Hematopoietic multipotent progenitor cell treated with erythropoietin and hydrocortisone succinate and interleukin-3 and kit ligand, for 15 days (in vitro differentiated cells): ENCODE measurements around the gene PPP1R18.
"Not testable (repeated sequence)": the region's sequence is repeated elsewhere in the genome, so short reads cannot be mapped to it uniquely, and the experiment has no call there.

Experiments
- DNase-seq: peaks from one replicate; pipeline ENCODE4 v3.0.0-alpha.2; 2015; ENCODE audit warnings: low spot score

The PPP1R18 gene

DNA sequence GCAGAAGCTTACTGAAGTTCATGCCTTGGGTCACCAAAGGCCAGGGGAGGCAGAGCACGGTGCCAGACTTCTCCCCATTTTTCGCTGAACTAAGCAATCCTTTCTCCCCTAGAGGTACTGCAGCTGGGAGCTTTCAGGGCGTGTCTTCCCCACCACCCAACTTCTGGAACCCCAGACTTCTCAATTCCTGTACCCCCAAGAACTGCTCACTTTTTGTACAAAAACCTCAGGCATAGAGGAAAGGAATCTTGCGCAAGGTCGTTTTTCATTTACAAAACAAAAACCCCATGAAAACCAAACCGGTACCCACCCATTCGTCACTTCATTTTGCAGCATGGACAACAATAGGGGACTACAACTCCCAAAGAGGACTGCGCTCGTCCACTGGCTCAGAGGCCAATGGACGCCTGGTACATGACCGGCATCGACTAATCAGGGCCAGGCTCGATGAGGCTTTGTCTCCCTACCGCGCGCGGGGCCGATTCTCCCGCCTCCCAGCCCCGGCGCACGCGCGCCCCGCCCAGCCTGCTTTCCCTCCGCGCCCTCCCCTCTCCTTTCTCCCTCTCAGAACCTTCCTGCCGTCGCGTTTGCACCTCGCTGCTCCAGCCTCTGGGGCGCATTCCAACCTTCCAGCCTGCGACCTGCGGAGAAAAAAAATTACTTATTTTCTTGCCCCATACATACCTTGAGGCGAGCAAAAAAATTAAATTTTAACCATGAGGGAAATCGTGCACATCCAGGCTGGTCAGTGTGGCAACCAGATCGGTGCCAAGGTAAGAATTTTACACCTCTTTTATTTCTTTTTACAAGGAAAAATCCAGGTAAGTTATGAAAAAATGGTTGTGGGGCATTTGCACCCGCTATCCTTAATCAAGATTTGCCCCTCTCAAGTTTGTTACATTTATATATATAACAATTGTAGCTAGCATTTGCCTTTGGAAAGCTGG, 33.6 kb upstream of the PPP1R18 start, which contains the start of gene TUBB:
TUBB (plus strand) TSS at position 562 of the 947 bp plus-strand sequence; CDS start at position 717, 155 bp downstream.
- peak; percentile 89 for DNase-seq

GRCh38 chr6:30719356-30719755, 32.9 kb upstream of the PPP1R18 start:
- no peak for DNase-seq

GRCh38 chr6:30717845-30718720, 31.6 kb upstream of the PPP1R18 start:
- not testable (repeated sequence) for DNase-seq

- peak; percentile 100 for DNase-seq
Observed at GRCh38 chr6:30717129-30717844, 30.8 kb upstream of the PPP1R18 start, which contains the start of gene MDC1. MDC1 (minus strand) TSS chr6:30717281; CDS start chr6:30715175, 2,106 bp downstream.

DNA sequence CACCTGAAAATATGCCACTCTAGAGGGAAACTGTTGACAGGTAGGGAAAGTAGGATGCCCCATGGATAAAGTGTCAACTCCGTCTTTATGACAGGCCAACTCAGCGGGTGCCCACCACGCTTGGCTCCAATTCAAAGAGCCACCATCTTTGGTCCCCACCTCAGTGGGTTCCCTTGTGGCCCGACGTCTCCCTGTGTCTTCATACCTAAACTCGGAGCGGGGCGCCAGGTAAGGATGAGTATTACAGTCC, 30.4 kb upstream of the PPP1R18 start:
- no peak for DNase-seq

GRCh38 chr6:30714263-30714662, 27.8 kb upstream of the PPP1R18 start:
- no peak for DNase-seq

- DNase-seq = peak; percentile 84
Observed at GRCh38 chr6:30712441-30712945, 26.0 kb upstream of the PPP1R18 start.

DNA sequence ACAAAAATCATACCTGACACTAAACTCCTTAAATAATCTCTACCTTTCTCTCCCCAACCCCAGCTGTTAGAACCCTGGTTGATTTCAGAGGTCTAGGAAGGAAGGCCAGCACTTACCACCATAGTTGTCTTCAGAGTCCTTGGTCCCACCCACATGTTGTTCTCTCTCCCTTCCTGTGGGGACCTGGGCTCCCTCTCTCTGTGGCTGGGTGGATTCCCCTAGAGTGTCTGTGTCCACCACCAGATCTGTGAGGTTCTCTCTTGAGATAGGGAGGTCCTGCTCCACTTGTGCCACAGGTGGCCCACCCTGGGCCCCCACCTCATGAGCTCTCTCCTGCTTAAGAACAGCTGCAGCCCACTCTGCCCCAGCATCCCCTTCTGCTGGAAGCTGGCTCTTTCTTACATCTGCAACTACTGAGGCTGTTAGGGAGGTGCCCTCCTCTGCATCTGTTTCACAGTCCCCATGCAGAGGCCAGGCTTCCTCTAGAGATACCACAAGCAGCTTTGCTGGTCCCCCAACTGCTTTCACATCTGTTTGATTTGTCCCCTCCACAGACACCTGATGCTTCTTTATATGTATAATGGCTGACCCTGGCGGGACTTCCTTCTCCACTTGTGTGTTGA, 25.4 kb upstream of the PPP1R18 start:
- no peak for DNase-seq

GRCh38 chr6:30709101-30709868, 22.8 kb upstream of the PPP1R18 start:
- DNase-seq = no peak

DNA sequence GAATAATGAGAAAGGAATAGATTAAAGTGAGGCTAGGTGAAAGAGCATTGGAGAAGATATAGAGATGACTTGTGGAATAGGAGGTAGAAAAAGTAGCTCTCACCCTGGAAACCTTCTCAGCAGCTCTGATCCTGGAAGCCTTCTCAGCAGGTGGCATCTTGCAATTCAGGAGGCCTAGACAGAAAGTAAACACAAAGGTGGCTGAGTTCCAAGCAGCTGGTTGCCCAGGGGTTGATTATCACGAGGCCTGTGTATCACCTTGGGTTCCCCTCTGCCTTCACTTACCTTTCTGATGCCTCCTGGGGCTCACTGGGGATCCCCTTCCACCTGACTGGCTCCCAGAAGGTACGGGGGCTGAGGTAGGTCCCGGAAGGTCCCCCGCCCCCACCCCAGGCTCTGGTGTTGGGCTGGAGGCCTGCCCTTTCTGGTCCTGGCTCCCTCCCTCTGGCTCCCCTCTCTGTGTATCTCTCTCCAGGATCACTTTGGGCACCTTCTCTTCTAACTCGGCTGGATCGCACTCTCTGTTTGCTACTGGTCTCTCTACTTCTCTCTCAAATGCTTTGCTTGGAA, 20.9 kb upstream of the PPP1R18 start:
- no peak for DNase-seq

DNA sequence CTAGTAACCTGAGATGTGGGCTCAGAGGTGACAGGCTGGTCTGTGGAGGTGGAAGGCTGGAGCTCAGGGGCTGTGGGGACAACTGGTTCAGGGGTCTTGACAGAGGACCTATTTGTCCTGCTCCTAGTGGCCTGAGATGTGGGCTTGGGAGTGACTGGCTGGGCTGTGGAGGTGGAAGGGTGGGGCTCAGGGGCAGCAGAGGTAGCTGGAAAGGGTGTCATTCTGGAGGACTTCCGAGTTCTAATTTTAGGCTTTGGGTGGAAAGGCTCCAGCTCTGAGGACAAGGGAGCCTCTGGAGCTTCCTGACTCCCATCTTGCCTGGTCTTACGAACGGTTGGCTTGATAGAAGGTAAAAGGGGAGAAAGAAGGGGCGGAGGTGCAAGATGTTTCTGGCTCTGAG, 19.2 kb upstream of the PPP1R18 start:
- DNase-seq = no peak

- DNase-seq = no peak
Observed at GRCh38 chr6:30703821-30704220, 17.4 kb upstream of the PPP1R18 start.

- DNase-seq = no peak
Observed at GRCh38 chr6:30703011-30703410, 16.6 kb upstream of the PPP1R18 start.

DNA sequence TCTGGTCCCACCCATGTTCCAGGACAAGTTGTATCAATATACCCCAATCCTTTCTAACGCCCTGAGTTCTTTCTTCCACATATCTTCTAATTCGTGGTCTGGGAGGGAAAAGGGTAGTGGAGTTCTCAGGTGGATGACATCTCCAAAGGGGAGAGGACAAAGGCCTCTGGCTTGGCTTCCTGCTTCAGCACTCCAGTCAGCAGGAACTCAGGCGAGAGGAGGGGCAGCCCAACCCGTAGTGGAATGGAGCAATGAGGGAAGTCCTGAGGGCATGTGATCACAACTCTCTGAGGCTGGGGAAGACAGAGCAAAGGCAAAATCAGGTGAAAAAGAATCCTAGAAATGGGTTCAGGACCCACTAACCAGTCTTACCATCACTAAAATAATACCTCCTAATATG, 13.9 kb upstream of the PPP1R18 start:
- no peak for DNase-seq

DNA sequence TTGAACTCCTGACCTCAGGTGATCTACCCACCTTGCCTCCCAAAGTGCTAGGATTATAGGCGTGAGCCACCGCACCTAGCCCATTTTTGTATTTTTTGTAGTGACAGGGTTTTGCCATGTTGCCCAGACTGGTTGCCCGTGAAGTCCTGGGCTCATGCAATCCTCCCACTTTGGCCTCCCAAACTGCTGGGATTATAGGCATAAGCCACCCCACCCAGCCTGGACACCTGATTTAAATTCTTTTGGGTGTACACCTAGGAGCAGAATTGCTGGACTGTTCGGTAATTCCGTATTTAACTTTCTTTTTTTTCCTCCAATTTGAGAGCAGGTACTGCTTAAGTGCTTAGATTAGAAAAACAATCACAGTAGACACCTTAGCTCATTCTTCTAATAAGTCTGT, 10.0 kb upstream of the PPP1R18 start:
- DNase-seq = no peak

DNA sequence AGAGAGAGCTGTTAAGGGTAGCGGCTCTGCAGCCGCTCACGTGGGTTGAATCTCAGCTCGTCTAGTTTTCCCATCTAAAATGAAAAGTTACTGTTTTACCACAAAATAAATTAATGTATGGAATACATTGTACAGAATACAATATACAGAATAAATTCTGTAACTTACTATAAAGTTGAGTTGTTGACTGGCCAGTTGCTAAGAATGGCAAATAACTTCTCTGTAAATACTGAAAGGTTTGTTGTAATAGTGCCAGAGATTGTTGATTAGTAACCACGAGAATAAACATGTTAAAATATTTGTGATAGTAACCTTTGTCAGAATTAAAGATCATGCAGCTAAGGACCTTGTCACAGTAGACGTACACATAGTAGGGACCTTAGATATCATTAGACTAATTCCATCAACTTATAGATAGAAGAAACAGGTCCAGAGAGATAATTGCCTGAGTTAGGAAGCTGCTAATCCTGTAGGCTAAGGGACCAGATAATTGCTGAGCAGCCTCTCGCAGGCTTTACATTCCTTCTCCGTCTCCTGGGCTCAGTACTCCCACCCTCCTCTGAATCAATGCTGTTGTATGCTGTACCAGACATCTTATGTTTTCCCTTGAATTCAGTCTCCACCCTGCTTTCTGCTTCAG, 4.9 kb upstream of the PPP1R18 start:
- DNase-seq = no peak

GRCh38 chr6:30690403-30691207, 4.2 kb upstream of the PPP1R18 start, which contains the start of gene NRM:
NRM (minus strand) TSS chr6:30690984; CDS start chr6:30690974, 10 bp downstream.
- DNase-seq = peak; percentile 73

DNA sequence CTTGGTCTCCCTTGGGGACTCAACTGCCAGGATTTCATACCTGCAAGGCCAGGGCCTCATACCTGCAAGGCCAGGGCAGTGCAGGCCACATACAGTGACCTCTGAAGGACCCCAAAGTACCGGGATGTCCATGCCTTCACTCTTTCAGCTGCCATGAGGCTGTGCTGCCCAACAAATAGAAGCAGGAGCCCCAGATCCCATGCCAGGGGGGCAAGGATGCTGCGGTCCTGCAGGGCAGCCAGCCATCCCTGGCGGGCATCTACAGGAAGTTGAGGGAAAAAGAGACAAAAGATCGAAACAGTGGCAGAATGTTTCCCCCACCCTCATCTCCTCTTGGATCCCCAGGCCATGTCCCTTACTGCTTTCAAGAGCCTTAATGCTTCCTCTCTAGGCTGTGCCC, 3.5 kb upstream of the PPP1R18 start:
- DNase-seq = no peak
